Stimulated activated CD4-positive, alpha-beta T cell treated with anti-CD3 and anti-CD28 coated beads, Interleukin-1b, Interleukin-23, amount 100 ng/mL, for 4 hours (primary cell): ENCODE measurements around the gene ANK3.

ENCODE experiments used
- DNase-seq, 2 donors: peaks; one replicate each; pipeline ENCODE4 v3.0.0-alpha.2; 2020; ENCODE audit warnings: low read depth in 2 of 2

ANK3 gene

DNA sequence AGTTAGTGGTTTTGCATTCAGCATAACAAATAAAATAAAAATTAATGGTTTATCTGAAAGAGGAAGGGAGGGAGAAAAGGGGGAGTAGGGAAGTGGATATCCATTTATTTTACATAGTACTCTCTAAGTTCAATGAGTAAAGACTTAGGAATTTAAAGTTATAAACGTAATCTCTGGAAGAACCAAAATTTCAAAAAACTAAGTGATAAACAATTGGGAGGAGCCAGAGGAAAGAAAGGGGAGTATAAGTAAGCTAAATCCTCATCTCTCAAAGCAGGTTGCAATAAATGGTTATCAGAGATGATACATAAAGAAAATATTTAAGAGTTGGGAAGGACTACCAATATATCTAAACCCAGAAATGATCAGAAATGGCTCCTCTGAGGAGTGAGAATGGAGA lies 46.4 kb downstream of the ANK3 start:
- no peak for DNase-seq

DNA sequence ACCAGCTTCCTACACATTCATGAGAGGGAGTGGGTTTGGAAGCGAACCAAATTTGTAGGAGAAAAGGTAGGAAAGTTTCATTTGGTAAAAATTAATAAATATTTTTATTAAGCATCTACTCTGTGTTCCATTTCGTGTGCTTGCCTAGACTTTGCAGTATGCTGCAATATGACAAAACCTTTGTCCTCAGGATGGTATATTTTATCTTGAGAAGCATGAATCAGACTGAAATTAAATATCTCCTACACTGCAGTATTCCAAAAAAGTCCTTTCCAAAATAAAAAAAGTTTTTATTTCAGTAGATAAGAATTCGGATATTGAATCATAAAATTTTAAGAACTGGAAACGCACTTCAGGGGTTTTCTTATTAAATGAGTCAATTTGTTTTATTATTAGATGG lies 47.7 kb downstream of the ANK3 start:
- no peak for DNase-seq

DNA sequence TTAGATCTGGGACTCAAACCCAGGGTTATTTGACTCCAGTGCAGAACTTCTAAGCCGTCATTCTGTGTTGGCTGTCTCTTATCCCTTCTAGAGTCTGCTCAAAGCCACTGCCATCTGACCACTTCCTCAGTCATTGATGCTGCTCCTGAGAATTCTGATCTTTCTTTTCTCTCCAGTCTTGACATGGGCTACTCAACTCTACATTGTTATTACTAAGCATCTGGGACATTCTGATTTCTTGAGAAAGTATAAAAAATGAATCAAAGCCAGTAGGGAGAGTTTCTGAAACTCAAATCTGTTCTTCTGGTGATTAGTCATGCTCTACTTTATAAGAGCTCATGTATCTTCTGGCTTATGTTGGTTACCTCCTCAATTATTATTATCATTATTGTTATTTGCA lies 48.7 kb downstream of the ANK3 start:
- DNase-seq: no peak

DNA sequence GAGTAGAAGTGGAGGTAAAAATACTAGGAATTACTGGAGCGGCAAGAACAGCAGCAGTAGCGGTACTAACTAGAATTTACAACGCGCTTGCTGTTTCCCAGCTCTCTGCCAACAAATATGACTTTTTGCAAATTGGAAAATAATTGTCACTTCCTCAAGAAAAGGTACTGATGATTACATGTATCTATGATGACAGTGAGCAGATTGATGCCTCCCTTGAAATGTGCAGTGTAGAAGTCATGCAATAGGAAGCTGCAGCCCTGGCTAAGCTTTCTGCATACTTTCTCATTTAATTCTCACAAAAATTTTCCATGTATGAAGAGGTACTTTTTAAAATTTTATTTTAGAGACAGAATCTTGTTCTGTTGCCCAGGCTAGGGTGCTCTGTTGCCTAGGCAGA lies 49.9 kb downstream of the ANK3 start:
- DNase-seq: no peak

DNA sequence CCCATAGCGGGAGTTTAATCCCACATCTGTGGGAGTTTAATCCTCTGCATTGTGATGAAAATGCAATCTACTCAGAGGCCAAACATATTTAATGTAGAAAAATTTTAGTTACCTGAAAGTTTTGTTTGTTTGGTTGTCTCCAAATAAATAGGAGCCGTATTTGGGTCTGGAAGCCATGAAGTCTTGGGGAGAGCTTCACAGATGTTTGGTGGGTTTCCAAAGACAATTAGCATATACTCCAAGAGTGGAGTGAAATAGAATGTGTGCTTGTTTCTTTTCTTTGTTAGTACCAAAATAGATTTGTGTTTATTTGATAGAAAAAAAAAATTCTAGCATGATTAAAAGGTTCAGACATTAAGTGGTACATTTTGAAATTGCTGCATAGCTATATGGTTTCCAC lies 50.9 kb downstream of the ANK3 start:
- DNase-seq: no peak

DNA sequence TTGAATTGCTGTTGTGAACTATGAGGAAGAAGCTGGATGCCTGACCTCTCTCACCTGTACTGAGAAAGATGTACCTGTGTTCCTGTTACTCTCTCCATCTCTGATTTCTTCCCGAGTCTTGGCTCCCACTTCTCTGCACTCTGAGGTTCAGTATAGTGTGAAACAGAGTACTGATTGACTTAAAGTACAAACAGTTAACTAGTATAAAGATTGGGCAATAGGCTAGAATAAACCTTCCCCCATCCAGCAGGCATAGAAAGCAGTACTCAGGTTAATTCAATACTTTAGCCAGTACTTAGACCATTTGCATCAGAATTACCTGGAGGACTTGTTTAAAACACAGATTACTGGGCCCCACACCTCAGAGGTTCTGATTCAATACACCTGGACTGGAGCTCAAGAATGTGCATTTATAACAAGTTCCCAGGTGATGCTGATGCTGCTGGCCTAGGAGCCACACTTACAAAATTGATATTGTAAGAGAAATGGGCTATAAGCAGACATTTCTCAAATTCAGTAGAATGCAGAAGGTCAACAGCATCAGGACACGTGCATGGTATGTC lies 51.6 kb downstream of the ANK3 start:
- DNase-seq: no peak

DNA sequence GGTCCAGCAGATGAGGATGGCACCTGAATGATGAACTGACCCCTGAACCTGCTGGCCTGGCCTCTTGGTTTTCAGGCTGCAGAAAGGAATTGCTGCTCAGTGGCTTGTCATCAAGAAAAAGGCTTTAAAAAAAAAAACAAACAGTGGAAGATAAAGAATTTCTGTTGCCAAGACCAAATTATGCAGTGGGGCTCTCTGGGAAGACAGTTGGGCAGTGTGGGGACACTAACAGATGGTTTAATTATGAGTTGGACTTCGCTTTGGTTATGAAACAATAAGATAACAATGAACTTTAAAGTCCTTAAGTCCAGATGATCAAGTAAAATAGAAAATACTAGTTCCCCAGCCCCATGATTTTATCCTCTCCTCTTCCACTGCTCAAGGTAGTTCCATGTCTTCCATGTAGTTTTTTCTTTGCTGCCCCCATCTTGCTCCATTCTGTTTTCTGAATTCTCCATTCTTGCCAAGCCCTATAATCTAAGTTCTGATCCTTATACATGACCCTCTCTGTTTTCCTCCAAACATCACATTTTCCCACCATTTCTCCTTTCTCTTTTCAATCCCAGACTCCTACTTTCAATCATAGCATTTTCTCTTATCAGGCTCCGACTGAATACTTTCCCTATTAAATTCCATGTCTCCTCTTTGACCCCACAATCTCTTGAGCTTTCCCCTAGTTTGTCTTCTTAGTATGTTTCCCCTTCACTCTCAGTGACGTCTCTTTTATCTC lies 52.6 kb downstream of the ANK3 start:
- DNase-seq: no peak

DNA sequence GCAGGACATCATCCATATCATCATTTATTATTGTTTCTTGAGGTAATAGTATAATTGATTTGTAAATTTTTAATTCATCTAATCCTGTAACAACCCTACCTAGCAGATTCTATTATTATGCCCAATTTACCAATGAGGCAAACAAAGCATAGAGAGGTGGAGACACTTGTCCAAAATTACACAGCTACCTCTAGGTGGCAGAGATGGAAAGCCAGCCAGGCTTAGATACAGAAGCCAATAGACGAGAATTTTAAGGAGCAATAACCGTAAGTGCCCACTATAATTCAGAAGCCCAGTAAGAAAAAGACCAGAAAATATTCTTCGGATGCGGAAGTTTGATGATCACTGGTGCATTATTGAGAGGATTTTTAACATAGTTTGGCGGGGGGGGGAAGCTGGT lies 54.0 kb downstream of the ANK3 start:
- DNase-seq: no peak

DNA sequence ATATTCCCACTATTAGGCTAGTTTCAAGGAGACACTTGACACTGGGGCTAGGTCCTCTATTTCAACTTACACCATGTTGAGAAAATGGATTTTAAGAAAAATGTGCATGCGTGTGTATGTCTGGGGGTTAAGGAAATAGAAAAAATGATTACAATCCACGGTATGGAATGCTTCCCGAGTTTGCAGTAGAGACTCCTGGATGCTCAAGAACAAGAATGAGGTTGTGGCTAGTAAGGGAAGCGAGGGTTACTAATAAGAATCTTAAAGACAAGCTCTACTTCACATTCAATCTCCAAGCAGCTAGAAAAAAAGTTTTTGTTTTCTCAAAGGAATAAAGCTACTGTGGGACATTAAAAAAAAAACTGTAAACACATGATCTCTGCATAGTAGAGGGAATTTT lies 54.7 kb downstream of the ANK3 start:
- DNase-seq: no peak

DNA sequence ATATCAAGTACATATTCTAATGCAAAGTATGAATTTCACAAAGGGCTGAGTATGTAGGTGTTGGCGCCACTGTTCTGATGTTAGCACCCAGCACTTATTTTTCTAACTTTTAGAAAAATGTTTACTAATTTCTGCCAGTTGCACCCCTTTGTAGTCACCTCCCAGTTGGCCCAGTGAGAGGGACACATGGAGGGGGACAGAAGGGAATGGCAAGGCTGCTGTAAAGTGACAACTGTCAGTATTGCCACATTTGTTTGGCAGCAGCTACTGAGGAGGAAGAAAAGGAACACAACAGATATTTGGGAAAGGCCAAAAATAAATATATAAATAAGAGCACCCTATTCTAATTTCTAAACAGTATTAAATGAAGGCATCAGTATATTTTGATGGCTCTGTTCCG lies 57.3 kb downstream of the ANK3 start:
- DNase-seq: no peak

DNA sequence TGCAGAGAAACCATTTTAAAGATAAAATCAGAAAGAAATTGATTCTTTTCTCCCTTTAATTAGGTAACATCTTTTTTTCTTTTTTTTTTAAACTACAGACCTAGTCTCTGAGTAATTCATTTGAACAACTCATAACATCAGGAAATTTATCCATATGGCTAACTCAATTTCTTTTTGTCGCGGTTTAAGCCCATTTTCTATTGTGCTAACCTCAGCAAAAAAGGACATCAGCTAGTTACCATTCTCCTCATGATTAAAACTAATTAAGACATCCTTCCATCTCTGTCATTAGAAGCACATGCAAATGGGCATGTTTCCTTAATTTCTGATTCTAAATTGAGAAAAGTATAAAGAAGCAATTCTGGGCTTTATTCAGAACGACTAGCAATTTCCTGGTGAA lies 57.8 kb downstream of the ANK3 start:
- no peak for DNase-seq

DNA sequence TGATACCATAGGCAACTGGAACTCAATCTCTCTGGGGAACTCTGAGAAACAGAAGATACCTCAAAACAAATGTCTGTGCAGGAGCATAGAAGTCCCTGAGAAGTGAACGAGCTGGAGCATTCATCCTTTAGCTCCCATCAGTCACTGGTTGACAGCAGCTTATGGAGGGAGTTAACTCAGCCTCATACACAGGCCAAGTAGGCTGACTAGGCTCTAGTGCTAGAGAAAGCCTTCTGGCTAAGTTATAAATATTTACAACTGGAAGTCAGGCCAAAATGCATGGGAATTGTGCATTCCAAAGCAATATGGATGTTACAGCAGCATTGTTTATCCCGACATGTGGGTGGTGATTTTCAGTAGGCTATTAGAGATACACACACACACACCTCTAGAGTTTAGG lies 66.5 kb downstream of the ANK3 start:
- no peak for DNase-seq

DNA sequence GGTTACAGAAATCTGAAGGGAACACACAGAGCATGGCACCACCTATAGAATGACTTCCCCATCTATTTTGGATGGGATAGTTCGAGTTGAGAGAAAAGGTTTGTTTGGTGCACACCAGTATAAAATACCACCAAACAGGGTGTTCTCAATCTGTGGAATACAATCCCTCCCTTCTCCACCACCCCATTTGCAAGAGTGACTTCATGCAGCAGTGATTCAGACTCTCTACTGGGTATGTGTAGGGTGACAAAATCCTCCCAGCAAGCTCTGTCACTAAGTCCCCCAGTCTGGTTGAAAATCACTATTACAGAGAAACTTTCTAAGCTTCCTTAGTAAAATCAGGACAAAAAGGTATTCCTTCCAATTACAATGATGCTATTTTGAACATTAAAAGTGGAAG lies 69.0 kb downstream of the ANK3 start:
- DNase-seq: no peak

DNA sequence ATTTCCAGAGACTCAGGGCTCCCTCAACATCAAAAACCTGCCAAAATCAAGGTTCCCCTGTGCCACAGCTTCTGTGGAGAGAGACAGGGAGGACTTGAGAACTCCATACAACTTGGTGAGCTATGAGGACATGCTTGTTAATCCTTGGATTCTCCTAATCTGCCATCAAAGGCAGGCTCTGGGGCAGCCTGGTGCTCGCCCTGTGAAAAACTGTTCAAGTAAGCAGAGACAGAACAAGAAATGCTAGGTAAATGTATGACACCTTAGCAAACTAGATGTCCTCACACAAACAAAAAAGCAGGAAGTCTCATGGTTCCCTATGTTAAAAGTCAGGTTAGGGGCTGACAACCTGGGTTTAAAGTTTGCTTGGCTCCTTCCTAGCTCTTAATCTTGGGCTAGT lies 73.6 kb downstream of the ANK3 start:
- no peak for DNase-seq

DNA sequence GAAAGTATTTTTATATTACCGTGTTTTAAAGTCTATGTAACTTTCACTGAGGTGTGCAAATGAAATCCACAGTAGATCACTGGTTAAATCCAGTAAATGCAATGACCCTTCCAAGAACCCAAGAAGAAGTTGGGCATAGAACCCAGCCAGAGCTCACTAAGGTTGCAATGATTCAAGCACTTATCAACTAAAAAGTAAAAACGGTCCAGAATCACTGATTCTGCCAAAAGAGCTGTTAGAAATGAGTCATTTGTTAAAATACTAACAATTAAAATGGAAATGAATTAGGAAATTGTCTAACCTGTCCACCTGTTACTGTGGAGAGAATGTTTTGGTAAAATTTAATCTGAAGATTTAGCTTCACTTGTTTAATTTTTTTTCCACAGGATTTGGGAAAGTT lies 74.4 kb downstream of the ANK3 start:
- DNase-seq: no peak

DNA sequence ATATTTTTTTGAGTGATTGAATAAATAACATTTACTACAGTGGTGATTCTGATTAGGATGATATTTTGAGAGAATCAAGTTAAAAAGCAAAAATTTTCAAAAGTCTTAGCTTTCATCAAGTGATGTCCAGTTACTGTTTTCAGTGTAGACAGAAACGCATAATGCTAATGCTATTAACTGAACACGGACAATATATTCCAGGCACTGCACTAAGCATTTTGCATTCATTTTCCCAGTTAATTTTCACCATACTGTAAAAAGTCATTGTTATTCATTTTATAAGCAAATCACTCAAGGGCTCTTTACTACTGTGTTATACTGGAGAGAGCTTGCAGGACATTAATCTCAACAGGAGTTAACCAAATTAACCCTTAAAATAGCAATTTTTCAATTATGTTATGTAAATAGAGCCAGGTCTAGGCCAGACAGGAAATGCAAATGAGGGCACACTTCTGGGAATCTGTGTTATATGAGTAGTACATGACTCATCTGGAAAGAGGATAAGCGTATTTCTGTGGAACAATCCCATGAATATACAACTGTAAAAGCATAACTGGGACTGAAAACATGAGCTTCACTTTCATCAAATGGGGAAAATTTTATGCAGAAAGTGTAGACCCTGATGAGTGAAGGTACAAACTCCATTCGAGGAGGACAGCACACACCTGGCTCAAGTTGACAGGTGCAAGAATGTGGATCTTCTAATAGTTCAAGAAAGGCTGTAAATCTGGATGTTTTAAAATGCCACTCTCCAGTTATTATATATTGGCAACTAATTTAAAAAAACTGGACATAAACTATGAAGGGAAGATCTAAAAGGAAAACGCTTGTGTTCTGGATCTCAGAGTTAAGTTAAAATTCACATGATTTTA lies 75.4 kb downstream of the ANK3 start:
- DNase-seq: no peak

DNA sequence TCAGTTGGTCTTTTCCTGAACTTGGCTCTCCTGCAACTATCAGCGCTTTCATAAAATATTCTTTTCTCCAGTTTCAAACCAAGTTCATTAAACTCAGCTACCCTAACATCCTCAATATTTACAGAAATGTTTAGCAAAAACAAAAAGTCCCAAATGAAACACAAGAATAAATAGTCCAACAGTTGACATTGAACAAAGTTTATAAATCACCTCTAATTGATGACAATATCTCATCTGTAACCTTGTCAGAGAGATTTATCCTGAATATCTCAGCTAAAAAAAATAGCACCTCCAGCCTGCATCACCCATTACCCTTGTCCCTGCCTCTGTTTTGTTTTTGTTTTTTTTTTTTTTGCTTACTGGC lies 76.1 kb downstream of the ANK3 start:
- DNase-seq: no peak

DNA sequence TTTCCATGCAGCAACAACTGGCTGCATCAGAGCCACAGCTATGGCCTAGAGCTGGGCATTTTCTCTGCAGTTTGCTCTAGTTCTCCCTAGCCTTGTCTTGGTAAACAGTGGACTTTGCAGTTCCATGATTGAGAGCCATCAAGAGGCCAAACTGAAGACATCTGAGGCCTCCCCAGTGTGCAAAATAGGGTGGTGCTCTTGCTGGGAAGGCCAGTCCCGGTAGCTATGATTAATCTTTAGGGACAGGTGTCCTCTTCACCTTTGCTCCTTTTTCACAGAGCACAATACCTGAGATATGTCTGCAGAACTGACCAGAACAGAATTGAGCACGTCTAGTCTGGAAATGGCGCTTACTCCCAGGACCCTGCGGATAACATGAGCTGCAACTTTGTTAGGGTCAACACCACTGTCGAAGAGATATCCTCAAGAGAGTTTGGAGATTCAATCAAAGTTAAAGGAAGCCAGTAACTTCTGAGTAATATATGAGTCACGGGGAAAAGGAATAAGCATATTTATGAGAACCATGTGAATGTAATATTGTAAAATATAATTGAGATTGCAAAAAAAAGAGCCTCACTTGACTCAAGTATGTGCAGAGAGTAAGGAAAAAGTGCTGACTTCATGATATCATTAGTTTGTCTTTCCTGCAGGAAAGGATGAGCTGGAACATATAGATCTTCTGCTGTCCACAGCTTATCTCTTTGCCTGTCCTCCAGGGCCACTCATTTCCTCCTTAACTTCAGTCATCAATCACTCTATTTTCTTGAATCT lies 76.7 kb downstream of the ANK3 start:
- DNase-seq: no peak

DNA sequence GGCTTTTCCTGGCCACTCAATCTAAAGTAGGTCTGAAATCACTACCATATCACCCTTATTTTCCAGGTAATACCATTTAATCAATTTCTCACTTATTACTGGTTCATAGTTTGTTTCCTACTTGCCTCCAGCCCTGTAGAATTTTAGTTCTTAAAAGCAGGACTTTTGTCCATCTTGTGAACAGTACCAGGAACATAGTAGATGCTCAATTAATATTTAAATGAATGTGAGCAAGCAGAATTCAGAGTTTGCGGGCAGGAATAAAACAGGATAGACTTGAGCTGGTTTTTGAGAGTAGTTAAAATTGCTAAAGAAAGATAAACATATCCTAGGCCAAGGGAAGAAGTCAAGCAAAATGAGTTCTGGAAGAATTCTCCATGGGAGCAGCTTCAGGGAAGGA lies 77.9 kb downstream of the ANK3 start:
- DNase-seq: no peak

DNA sequence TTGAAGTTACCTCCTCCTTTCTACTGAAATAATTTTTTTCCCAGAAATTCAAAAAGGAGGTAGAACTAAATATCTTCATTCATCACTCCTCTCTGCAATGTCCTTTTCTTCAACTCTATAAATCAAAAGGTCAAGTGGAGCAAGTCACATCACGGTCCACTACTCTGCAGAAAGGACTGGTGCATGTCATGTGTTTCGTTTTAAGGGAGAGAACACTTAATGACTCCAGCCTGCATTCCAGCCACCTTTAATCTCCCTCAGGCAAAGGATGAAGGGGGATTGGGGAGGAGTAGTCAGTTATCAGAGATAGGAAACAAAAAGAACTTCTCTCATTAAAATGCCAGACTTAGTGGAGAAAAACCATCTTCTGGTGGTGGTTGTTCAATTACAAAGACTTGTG lies 78.9 kb downstream of the ANK3 start:
- no peak for DNase-seq

DNA sequence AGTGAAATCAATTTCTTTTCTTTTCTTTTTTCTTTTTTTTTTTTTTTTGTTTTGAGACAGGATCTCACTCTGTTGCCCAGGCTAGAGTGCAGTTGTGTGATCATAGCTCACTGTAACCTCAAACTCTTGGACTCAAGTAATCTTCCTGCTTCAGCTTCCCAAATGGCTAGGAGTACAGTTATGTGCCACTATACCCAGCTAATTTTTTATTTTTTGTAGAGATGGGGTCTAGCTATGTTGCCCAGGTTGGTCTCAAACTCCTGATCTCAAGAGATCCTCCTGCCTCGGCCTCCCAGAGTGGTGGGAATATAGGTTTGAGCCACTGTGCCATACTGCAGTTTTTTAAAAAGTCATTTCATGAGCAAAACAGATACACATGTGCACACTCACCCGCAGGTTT lies 79.8 kb downstream of the ANK3 start:
- DNase-seq: no peak

DNA sequence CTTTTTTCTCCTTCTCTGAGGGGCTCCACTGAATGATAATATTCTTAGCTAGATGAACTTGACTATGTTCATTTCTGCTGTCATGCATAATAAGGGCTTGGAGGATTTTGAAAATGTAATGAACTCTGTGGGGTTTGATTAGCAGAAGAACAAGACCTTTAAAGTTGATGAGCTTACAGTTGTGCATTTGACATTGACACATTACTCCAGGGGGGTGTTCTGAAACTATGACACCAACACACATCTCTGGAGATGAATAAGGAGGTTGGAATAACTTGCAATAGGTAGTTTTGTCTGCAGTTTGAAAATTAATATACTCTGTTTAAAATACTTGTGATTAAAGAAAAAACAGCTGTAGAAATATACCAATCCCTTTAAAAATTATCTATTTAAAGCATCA lies 80.3 kb downstream of the ANK3 start:
- DNase-seq: no peak
